ENCODE results near the gene TTLL11. TPM values are rescaled to one million over a fixed set of nuclear protein-coding genes. Genes with fewer than 3 reads are reported as not detected.

TTLL11 gene
- total and polyA plus RNA-seq, 2 of the 8 experiments (the other 6 are each of a cell fraction or from before 2014, with no cell fraction given): 0.56 to 0.80 TPM

DNA sequence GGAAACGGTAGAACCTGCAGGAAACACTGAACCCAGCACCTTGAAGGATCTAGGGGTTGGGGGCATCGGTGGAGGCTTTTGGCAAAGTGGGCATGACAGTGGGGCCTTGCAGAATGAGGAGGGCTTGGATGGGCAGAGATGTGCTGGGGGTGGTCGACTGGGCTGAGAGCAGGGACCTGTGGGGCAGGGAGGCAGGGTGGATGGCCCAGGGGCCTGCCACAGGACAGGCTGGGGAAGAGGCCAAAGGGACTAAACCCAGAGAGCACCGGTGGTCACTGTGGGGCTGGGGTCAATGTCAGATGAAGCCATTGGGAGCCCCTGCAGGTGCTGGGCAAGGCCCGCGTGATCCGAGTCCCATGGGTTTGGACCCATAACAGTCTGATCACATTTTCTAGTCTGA lies 266.4 kb downstream of the TTLL11 start:
- CTCF ChIA-PET (ENCODE audit: partially characterized antibody): no interaction called here
- FAIRE-seq: no peak

More for the DNA sequence above, 266.4 kb downstream of the TTLL11 start:
- Histone ChIP-seq H3K4ac (replicated peaks; ENCODE audit: insufficient read length, low read depth, low read length) (no peak overlapping the region), H2BK20ac (ENCODE audit: low read length) (no peak overlapping the region), H2BK5ac (ENCODE audit: low read depth, low read length) (no peak overlapping the region), H4K5ac (ENCODE audit: insufficient read length, low read depth, low read length) (no peak overlapping the region), H3K27ac (ENCODE audit: low read depth, low read length) (no peak overlapping the region), H2AK5ac (ENCODE audit: low read depth, low read length) (no peak overlapping the region; the same call in 1 of the 2 replicates), H2AFZ (ENCODE audit: low read length) (no peak overlapping the region), H2BK120ac (replicated peaks; ENCODE audit: low read depth, low read length) (no peak overlapping the region), H2BK15ac (ENCODE audit: low read length) (no peak overlapping the region), H3K4me1 (replicated peaks in 1 of 4; ENCODE audit: control insufficient read depth in 3 of 4, insufficient read depth in 4 of 4, low read length in 3 of 4) (no peaks in the 10 kb centered on the region; a peak in 1 of 7 replicates), H3K4me3 (ENCODE audit: extremely low read depth in 1 of 4, insufficient read depth in 2 of 4, low read depth in 3 of 4, low read length in 4 of 4) (no peak overlapping the region), H3K56ac (replicated peaks; ENCODE audit: insufficient read length, low read depth, low read length) (no peak overlapping the region), H3K9me3 (ENCODE audit: insufficient read depth in 2 of 2, low read depth in 1 of 2, low read length in 1 of 2) (no peaks in the 10 kb centered on the region), H3K18ac (ENCODE audit: extremely low read depth, low read length) (no peak overlapping the region), H3K9ac (replicated peaks in 1 of 4; ENCODE audit: extremely low read depth in 1 of 4, low read depth in 3 of 4, low read length in 3 of 4) (no peak overlapping the region), H3K23me2 (ENCODE audit: low read depth, low read length) (no peaks in the 10 kb centered on the region), H2BK12ac (ENCODE audit: low read depth, low read length) (no peak overlapping the region), H4K20me1 (replicated peaks in 1 of 2; ENCODE audit: control insufficient read depth in 1 of 2, insufficient read depth in 2 of 2, low read length in 2 of 2) (no peaks in the 10 kb centered on the region), H3K79me1 (ENCODE audit: low read depth, low read length) (no peaks in the 10 kb centered on the region), H3K36me3 (ENCODE audit: control insufficient read depth in 2 of 4, insufficient read depth in 4 of 4, low read length in 3 of 4) (no peaks in the 10 kb centered on the region), H3K14ac (ENCODE audit: insufficient read length) (no peak overlapping the region), H3K4me2 (ENCODE audit: insufficient read depth in 1 of 2, low read depth in 2 of 2, low read length in 2 of 2) (no peak overlapping the region), H3K79me2 (ENCODE audit: control insufficient read depth in 1 of 2, insufficient read depth in 2 of 2, low read length in 2 of 2) (no peaks in the 10 kb centered on the region), H3K27me3 (replicated peaks in 1 of 4; ENCODE audit: control insufficient read depth in 3 of 4, extremely low read depth in 1 of 4, insufficient read depth in 3 of 4, low read length in 3 of 4) (no peaks in the 10 kb centered on the region), H4K91ac (replicated peaks; ENCODE audit: insufficient read length, low read length) (no peak overlapping the region), H3K23ac (ENCODE audit: insufficient read length) (no peak overlapping the region), H4K8ac (ENCODE audit: extremely low read depth, insufficient read depth, low read length) (no peak overlapping the region; the same call in 1 of the 2 replicates)
- 84% methylated on average over 7 of the region's 7 CpGs; no CpG with 5 or more reads in 1 of the 2 experiments for WGBS, 2 experiments (ENCODE audit: extremely low coverage in 1 of 2, insufficient coverage in 1 of 2, insufficient read length in 1 of 2, insufficient replicate concordance in 2 of 2, low coverage in 1 of 2, low lambda C conversion rate in 2 of 2, missing lambda C conversion rate in 1 of 2)
- peak in 1 of 2 experiments; percentile 39 for DNase-seq (ENCODE audit: low read depth in 1 of 2, low spot score in 2 of 2)
- TF ChIP-seq KDM1A (IDR thresholded peaks at IDR 0.05; ENCODE audit: borderline replicate concordance, low read length): no peak
- no peak for TF ChIP-seq RBBP5 (IDR thresholded peaks at IDR 0.05; ENCODE audit: borderline replicate concordance, low read depth, low read length)
- no peak for TF ChIP-seq CTBP2 (IDR thresholded peaks at IDR 0.05; ENCODE audit: borderline replicate concordance, insufficient read depth, insufficient read length, low read length)
- no peak for TF ChIP-seq ZNF274 (IDR thresholded peaks at IDR 0.05; ENCODE audit: borderline replicate concordance, extremely low read depth, low read length)
- no peak for TF ChIP-seq HDAC2 (IDR thresholded peaks at IDR 0.05; ENCODE audit: borderline replicate concordance in 1 of 2, low read depth in 2 of 2, low read length in 2 of 2)
- TF ChIP-seq EP300 (IDR thresholded peaks at IDR 0.05; ENCODE audit: borderline replicate concordance in 1 of 2, low read depth in 2 of 2, low read length in 2 of 2): no peak
- TF ChIP-seq GABPA (IDR thresholded peaks at IDR 0.05; ENCODE audit: borderline replicate concordance, insufficient read depth, low read length): no peak
- no peak for TF ChIP-seq TCF12 (IDR thresholded peaks at IDR 0.05; ENCODE audit: low read depth, low read length)
- TF ChIP-seq RFX5 (IDR thresholded peaks at IDR 0.05; ENCODE audit: borderline replicate concordance, low read depth, low read length): no peak
- POLR2A ChIA-PET (ENCODE audit: partially characterized antibody): interaction anchor here (1.3 kb wide), 1 partner anchor 8 kb away, joined by 3 read pairs; no protein-coding TSS in a partner anchor

Measured in H1 (cell line).